HG03342 (cell line): Measurements from ENCODE around the gene MRPL44.

Source experiments
- ATAC-seq: cut with Tn5 transposase; IDR thresholded peaks from one replicate; pipeline ENCODE4 v1.9.1; 2021; ENCODE audit warnings: mild to moderate bottlenecking, moderate library complexity; ENCODE audit not compliant: unreplicated experiment

MRPL44 gene

GRCh38 chr2:223935459-223936125 lies 21.7 kb upstream of the MRPL44 start:
- ATAC-seq = no peak

- ATAC-seq = no peak
Measured at GRCh38 chr2:223936862-223937326, 20.4 kb upstream of the MRPL44 start.

GRCh38 chr2:223937535-223937934 lies 19.7 kb upstream of the MRPL44 start:
- ATAC-seq = no peak

- peak; percentile 39 for ATAC-seq
Measured at GRCh38 chr2:223939438-223939837, 17.8 kb upstream of the MRPL44 start.

GRCh38 chr2:223941579-223942277 lies 15.5 kb upstream of the MRPL44 start:
- peak; percentile 33 for ATAC-seq

GRCh38 chr2:223943135-223943534 lies 14.1 kb upstream of the MRPL44 start:
- ATAC-seq = no peak

GRCh38 chr2:223943561-223944008 lies 13.7 kb upstream of the MRPL44 start:
- ATAC-seq = no peak

GRCh38 chr2:223944166-223944702 lies 13.0 kb upstream of the MRPL44 start:
- no peak for ATAC-seq

GRCh38 chr2:223944703-223945531 lies 12.3 kb upstream of the MRPL44 start, which contains the start of gene WDFY1:
TSS of gene WDFY1 (minus strand) at chr2:223945335. CDS start at chr2:223945284, 51 bp downstream.
- peak; percentile 79 for ATAC-seq

- ATAC-seq = no peak
Measured at GRCh38 chr2:223945755-223946154, 11.5 kb upstream of the MRPL44 start.

GRCh38 chr2:223947711-223948205 lies 9.5 kb upstream of the MRPL44 start:
- no peak for ATAC-seq

- ATAC-seq = no peak
Measured at GRCh38 chr2:223949241-223949840, 7.9 kb upstream of the MRPL44 start.

- no peak for ATAC-seq
Measured at GRCh38 chr2:223950448-223951347, 6.6 kb upstream of the MRPL44 start.

- peak; percentile 51 for ATAC-seq
Measured at GRCh38 chr2:223952280-223952968, 4.8 kb upstream of the MRPL44 start.

GRCh38 chr2:223954401-223954800 lies 2.9 kb upstream of the MRPL44 start:
- no peak for ATAC-seq

- peak; percentile 28 for ATAC-seq
Measured at GRCh38 chr2:223956300-223956699, 963 bp upstream of the MRPL44 start.

GRCh38 chr2:223959688-223960087 lies 2.4 kb downstream of the MRPL44 start:
- ATAC-seq = no peak

GRCh38 chr2:223967981-223968380 lies 10.7 kb downstream of the MRPL44 start:
- no peak for ATAC-seq

GRCh38 chr2:223969315-223969714 lies 12.1 kb downstream of the MRPL44 start:
- no peak for ATAC-seq
